NT2/D1 (cell line): Measurements from ENCODE around the gene APMAP.
"Not testable (repeated sequence)": the region's sequence is repeated elsewhere in the genome, so short reads cannot be mapped to it uniquely, and the experiment has no call there.

Experiments used
- DNase-seq: peaks from one replicate; pipeline ENCODE4 v3.0.0-alpha.2; 2011; ENCODE audit warnings: low read depth, low spot score
- H3K27me3 ChIP-seq: 2 replicates; pipeline ENCODE4 v1.6.0; 2011; ENCODE audit warnings: mild to moderate bottlenecking; ENCODE audit not compliant: insufficient read length, insufficient read depth
- H3K36me3 ChIP-seq: 2 replicates; pipeline ENCODE4 v1.6.1; 2011; ENCODE audit warnings: mild to moderate bottlenecking, low read length, mixed read lengths; ENCODE audit not compliant: insufficient read depth, insufficient read length
- H3K4me1 ChIP-seq: 2 replicates; pipeline ENCODE4 v1.5.1; 2011; ENCODE audit not compliant: insufficient read depth, insufficient read length
- H3K4me3 ChIP-seq: 2 replicates; pipeline ENCODE4 v1.5.1; 2011; ENCODE audit warnings: low read depth; ENCODE audit not compliant: insufficient read length
- H3K9ac ChIP-seq: 2 replicates; pipeline ENCODE4 v1.6.0; 2011; ENCODE audit warnings: low read depth; ENCODE audit not compliant: insufficient read length
- H3K9me3 ChIP-seq: 2 replicates; pipeline ENCODE4 v1.5.1; 2011; ENCODE audit warnings: mild to moderate bottlenecking, low read length; ENCODE audit not compliant: insufficient read depth
- SUZ12 ChIP-seq: IDR thresholded peaks from 2 replicates; pipeline ENCODE4 v1.6.1; 2011; ENCODE audit not compliant: insufficient read length, insufficient read depth; ENCODE audit errors: extremely low read depth
- YY1 ChIP-seq: IDR thresholded peaks from 2 replicates; pipeline ENCODE4 v1.6.1; 2011; ENCODE audit not compliant: insufficient read length, insufficient read depth
- ZNF274 ChIP-seq: IDR thresholded peaks from 2 replicates; pipeline ENCODE4 v1.6.1; 2011; ENCODE audit warnings: mild to moderate bottlenecking, low read depth, low read length

APMAP gene

DNA sequence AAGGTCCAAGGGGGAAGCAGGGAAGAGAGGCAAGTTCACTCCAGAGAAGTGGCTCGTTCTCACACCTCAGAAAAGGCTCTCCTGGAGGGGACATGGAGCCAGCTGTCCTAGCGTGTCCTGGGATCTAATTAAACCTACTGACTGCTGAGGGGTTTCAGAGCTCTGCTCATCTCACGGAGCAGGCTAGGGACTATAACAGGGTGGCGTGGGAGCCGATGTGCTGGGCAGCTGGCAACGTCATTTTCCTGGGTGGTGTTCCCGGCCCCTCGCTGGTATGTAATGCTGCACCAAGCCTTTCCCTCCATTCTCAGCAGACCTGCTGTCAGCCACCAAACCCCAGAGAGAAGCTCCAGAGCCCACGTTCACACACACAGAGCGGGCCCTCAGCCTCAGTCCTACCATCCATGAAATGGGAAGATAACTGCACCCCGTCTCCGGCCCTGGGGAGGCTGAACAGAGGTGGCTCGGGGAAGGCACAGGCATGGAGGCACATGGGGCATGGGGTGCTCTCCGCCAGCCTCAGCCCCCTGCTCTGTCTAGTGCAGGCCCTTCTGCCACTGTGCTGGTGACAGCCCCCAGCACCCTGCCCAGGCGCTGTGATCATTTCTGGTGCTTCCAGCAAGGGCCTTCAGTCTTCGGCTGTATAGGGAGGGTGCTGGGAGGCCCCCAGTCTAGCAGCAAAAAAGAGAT is 41.6 kb downstream of the APMAP start:
- H3K4me1 ChIP-seq, result peaks cover 9% of the 10 kb centered on the region
- no peak for DNase-seq
- no peak overlapping the region for H3K4me3 ChIP-seq
- H3K9ac ChIP-seq, result no peak overlapping the region
- no peaks in the 10 kb centered on the region for H3K9me3 ChIP-seq
- no peaks in the 10 kb centered on the region for H3K36me3 ChIP-seq
- no peaks in the 10 kb centered on the region for H3K27me3 ChIP-seq
- TF ChIP-seq ZNF274 (no peak), SUZ12 (no peak), YY1 (no peak)

DNA sequence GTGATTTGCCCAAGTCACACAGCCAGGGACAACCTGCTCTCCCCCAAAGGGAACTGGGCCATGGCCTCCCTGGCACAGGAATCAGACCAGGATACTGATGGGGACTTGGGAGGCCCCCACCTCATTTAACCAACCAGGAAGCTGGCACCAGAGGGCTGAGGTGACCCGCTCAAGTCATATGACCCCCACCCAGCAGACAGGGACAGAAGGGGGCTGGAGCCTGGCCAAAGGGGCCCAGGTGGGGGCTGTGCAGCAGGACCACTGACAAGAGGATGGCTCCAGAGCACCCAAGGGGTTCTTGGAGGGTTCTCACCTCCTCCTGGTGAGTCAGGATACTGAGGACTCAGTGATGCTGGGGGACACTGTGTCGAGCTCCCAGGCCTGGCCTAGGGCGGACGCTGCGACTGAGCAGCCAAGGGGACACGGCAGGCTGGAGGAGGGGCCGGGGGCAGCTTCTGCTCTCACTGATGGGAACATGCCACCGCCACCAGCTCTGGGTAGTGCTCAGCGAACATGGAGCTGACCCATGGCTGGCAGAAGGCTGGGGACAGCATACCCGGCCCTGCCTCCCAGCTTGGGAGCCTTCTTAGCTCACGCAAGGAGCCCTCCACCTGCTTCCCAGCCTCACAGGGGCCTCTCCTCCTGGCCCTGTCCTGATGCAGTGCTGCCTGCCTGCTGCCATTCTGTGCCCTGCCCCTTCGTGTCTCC is 42.3 kb downstream of the APMAP start:
- H3K4me1 ChIP-seq, result peaks cover 9% of the 10 kb centered on the region
- no peak overlapping the region for H3K9ac ChIP-seq
- no peak for TF ChIP-seq SUZ12
- no peak for TF ChIP-seq YY1
- TF ChIP-seq ZNF274, result no peak
- no peaks in the 10 kb centered on the region for H3K36me3 ChIP-seq
- DNase-seq, result no peak
- H3K9me3 ChIP-seq, result no peaks in the 10 kb centered on the region
- H3K4me3 ChIP-seq, result no peak overlapping the region
- no peaks in the 10 kb centered on the region for H3K27me3 ChIP-seq

DNA sequence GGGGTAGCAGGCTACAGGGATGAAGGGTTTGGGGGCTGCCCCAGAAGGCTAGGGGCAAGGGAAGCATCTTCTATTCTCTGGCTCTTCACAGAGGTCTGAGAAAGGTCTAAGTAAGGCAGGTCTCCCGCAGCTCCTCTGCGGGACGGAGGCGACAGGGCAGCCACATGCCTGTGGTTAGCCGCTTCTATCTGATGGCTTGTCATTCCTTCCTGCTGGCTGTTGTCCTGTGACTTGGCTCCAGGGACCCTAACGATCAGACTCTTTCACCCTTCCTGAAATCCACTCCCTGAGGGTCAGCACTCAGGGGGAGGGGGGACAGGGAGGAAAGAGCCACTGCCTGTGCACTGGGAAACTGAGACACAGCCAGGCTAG is 42.8 kb downstream of the APMAP start:
- H3K27me3 ChIP-seq, result no peaks in the 10 kb centered on the region
- no peaks in the 10 kb centered on the region for H3K9me3 ChIP-seq
- no peak overlapping the region for H3K4me3 ChIP-seq
- no peak for DNase-seq
- H3K4me1 ChIP-seq, result peaks cover 9% of the 10 kb centered on the region
- no peak for TF ChIP-seq YY1
- TF ChIP-seq ZNF274, result no peak
- TF ChIP-seq SUZ12, result no peak
- H3K36me3 ChIP-seq, result no peaks in the 10 kb centered on the region
- H3K9ac ChIP-seq, result no peak overlapping the region

DNA sequence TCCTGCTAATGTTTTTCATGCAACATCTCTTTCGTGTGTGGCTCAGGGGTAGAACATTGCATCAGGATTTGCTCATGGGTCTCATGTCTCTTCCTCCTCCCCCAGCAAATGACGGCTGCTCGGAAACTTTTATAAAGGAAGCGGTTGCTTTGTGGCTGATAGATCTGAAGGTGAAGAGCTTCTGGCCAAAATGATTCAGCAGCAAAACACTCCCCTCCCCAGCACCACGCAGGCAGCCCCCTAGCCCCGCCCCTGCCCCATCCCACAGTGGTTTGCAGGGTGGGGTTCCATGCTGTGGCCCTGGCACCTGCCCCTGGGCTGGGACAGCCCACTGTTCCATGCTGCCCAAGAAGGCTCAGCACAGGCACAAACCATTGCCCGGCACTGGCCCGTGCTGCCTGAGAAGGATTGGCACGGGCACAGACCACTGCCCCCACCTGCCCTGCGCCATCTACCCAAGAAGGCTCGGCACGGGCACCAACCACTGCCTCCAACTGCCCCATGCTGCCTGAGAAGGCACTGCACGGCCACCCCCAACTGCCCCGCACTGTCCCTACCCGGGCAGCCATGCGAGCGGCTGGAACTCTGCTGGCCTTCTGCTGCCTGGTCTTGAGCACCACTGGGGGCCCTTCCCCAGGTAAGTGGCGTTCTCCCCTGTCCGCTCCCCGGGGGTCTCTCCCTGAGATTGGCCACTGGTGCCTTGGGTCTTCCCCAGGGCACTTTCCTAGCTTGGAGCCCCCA is 43.4 kb downstream of the APMAP start, which contains the start of gene CST7:
CST7 (plus strand) TSS at position 331 of the 741 bp plus-strand sequence; CDS start at position 568, 237 bp downstream.
- no peak for DNase-seq
- Histone ChIP-seq H3K27me3 (no peaks in the 10 kb centered on the region), H3K4me3 (no peak within 1 kb of the TSS)

DNA sequence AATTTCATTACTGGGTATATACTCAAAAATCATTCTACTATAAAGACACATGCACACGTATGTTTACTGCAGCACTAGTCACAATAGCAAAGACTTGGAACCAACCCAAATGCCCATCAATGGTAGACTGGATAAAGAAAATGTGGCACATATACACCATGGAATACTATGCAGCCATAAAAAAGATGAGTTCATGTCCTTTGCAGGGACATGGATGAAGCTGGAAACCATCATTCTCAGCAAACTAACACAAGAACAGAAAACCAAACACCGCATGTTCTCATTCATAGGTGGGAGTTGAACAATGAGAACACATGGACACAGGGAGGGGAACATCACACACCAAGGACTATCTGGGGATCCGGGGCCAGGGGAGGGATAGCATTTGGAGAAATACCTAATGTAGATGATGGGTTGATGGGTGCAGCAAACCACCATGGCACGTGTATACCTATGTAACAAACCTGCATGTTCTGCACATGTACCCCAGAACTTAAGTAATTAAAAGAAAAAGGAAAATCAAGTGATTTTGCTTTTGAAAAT is 44.1 kb downstream of the APMAP start:
- not testable (repeated sequence) for H3K36me3 ChIP-seq, DNase-seq, H3K27me3 ChIP-seq, H3K4me3 ChIP-seq, H3K9ac ChIP-seq, H3K9me3 ChIP-seq, H3K4me1 ChIP-seq

More for the DNA sequence above, 43.4 kb downstream of the APMAP start, which contains the start of gene CST7:
- Histone ChIP-seq H3K36me3 (no peaks in the 10 kb centered on the region), H3K4me1 (peaks cover 9% of the 10 kb centered on the region), H3K9ac (no peak within 1 kb of the TSS), H3K9me3 (no peaks in the 10 kb centered on the region)
- TF ChIP-seq ZNF274 (no peak), SUZ12 (no peak), YY1 (no peak)

DNA sequence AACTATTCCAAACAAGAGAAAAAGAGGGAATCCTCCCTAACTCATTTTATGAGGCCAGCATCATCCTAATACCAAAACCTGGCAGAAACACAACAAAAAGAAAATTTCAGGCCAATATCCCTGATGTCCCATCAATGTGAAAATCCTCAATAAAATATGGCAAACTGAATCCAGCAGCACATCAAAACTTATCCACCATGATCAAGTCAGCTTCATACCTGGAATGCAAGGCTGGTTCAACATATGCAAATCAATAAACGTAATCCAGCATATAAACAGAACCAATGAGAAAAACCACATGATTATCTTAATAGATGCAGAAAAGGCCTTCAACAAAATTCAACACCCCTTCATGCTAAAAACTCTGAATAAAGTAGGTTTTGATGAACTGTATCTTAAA is 46.2 kb downstream of the APMAP start:
- not testable (repeated sequence) for H3K4me3 ChIP-seq, H3K27me3 ChIP-seq, H3K36me3 ChIP-seq, H3K9ac ChIP-seq, H3K4me1 ChIP-seq, DNase-seq, H3K9me3 ChIP-seq

DNA sequence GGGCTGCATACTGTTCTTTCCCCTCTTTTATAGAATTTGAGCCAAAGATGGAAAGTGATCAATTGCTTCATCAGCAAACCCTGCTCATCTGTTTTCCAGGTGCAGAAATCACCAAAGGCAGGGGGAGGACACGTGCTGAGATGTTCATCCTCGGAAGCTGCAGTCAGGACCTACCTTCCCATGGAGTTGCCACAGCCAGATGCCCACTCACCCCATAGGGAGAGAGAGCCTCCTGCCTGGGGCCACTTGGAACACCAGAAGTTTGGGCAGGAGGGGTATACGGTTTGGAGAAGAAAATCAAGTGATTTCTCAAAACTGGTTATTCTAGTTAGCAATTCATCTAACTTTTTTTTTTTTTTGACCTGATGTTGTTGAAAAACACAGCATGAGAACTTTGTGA is 48.8 kb downstream of the APMAP start:
- Histone ChIP-seq H3K4me1 (no peaks in the 10 kb centered on the region), H3K9ac (no peak overlapping the region), H3K36me3 (no peaks in the 10 kb centered on the region), H3K9me3 (0 out of 2 replicates have a peak, but pooled peaks cover 15% of the 10 kb centered on the region), H3K27me3 (no peaks in the 10 kb centered on the region), H3K4me3 (no peak overlapping the region)
- DNase-seq, result no peak
- TF ChIP-seq ZNF274 (no peak), YY1 (no peak), SUZ12 (no peak)
